HCT116 (cell line): ENCODE results near the gene PPP6R3.

ENCODE experiments used
- EZH2 ChIP-seq: fragments of 200-600 bp; sonication (generic); IDR thresholded peaks from 2 replicates; pipeline ENCODE4 v1.6.1; 2017; ENCODE audit warnings: antibody characterized with exemption, mixed run types
- POLR2A ChIP-seq: IDR thresholded peaks from 2 replicates; pipeline ENCODE4 v1.7.0; 2011; ENCODE audit warnings: borderline replicate concordance; ENCODE audit not compliant: insufficient read depth, insufficient read length; ENCODE audit errors: extremely low read depth
- POLR2AphosphoS5 ChIP-seq: IDR thresholded peaks from 2 replicates; pipeline ENCODE4 v1.6.1; 2011; ENCODE audit warnings: mild to moderate bottlenecking, low read depth, low read length, moderate library complexity
- RAD21 ChIP-seq: IDR thresholded peaks from 2 replicates; pipeline ENCODE4 v1.6.1; 2012; ENCODE audit warnings: low read depth, mild to moderate bottlenecking
- SIN3A ChIP-seq: IDR thresholded peaks from 2 replicates; pipeline ENCODE4 v1.6.1; 2012; ENCODE audit warnings: low read depth
- YY1 ChIP-seq: IDR thresholded peaks from 2 replicates; pipeline ENCODE4 v1.6.1; 2011; ENCODE audit warnings: low read length, low read depth, moderate library complexity, mild to moderate bottlenecking; ENCODE audit not compliant: insufficient replicate concordance; ENCODE audit errors: extremely low read depth
- ZBTB33 ChIP-seq: IDR thresholded peaks from 2 replicates; pipeline ENCODE4 v1.6.1; 2011; ENCODE audit warnings: mild to moderate bottlenecking, low read length, moderate library complexity; ENCODE audit not compliant: insufficient replicate concordance; ENCODE audit errors: extremely low read depth
- ZFX ChIP-seq: fragments of 450-650 bp; IDR thresholded peaks from 2 replicates; pipeline ENCODE4 v1.6.1; 2017
- ZNF274 ChIP-seq: fragments of 200-500 bp; sonication (Bioruptor generic); IDR thresholded peaks from 2 replicates; pipeline ENCODE4 v1.6.1; 2014; ENCODE audit warnings: mild to moderate bottlenecking, low read depth, low read length, inconsistent platforms
- TF ChIP-seq, protein P1 (sequence below), 3 experiments: fragments of 200-600 bp in 1 of 3; sonication (generic) in 1 of 3; IDR thresholded peaks in 2 of 3; conservative IDR thresholded peaks in 1 of 3; 2 replicates each; pipeline ENCODE4 v1.5.1; 2012 to 2017; ENCODE audit warnings: low read depth in 2 of 3, low read length in 2 of 3, antibody characterized with exemption in 1 of 3, borderline replicate concordance in 1 of 3, control low read depth in 1 of 3, mild to moderate bottlenecking in 1 of 3, mixed read lengths in 1 of 3, mixed run types in 1 of 3, moderate library complexity in 1 of 3; ENCODE audit not compliant: insufficient read depth in 1 of 3

DNA sequence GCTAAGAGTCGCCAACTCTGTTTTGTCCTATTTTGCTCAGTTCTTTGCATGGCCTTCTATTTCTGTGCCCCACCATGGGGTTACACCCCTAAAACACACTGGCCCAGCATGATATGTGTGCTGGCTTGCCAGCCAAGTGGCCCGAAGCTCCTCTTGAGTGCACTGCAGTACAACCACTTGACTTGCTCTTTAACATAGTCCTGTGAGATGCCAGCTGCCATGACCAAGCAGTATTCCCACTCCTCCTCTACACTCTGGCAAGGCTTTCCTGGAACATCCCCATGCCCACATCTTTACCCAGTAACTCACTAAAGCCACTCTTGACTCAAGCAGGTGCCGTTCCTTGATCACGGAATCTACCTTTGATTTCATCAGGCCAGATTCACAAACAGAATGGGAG is 120.9 kb downstream of the PPP6R3 start:
- TF ChIP-seq ZNF274 (no peak), EZH2 (no peak), YY1 (no peak), SIN3A (no peak), RAD21 (no peak), ZBTB33 (no peak), POLR2AphosphoS5 (no peak), POLR2A (no peak), ZFX (no peak)
- TF ChIP-seq, protein P1, sequence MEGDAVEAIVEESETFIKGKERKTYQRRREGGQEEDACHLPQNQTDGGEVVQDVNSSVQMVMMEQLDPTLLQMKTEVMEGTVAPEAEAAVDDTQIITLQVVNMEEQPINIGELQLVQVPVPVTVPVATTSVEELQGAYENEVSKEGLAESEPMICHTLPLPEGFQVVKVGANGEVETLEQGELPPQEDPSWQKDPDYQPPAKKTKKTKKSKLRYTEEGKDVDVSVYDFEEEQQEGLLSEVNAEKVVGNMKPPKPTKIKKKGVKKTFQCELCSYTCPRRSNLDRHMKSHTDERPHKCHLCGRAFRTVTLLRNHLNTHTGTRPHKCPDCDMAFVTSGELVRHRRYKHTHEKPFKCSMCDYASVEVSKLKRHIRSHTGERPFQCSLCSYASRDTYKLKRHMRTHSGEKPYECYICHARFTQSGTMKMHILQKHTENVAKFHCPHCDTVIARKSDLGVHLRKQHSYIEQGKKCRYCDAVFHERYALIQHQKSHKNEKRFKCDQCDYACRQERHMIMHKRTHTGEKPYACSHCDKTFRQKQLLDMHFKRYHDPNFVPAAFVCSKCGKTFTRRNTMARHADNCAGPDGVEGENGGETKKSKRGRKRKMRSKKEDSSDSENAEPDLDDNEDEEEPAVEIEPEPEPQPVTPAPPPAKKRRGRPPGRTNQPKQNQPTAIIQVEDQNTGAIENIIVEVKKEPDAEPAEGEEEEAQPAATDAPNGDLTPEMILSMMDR (IDR thresholded peaks at IDR 0.05 in 2 of 3, conservative IDR thresholded peaks at IDR 0.05 in 1 of 3; ENCODE audit: borderline replicate concordance in 1 of 3, insufficient read depth in 1 of 3, low read depth in 2 of 3, low read length in 2 of 3), result no peak
